HG02623 (cell line): ENCODE results near the gene IKZF4.
"Not testable (repeated sequence)": the region's sequence is repeated elsewhere in the genome, so short reads cannot be mapped to it uniquely, and the experiment has no call there.

Experiments used
- ATAC-seq: cut with Tn5 transposase; IDR thresholded peaks from one replicate; pipeline ENCODE4 v1.9.1; 2021; ENCODE audit warnings: moderate library complexity; ENCODE audit not compliant: unreplicated experiment

IKZF4 gene

DNA sequence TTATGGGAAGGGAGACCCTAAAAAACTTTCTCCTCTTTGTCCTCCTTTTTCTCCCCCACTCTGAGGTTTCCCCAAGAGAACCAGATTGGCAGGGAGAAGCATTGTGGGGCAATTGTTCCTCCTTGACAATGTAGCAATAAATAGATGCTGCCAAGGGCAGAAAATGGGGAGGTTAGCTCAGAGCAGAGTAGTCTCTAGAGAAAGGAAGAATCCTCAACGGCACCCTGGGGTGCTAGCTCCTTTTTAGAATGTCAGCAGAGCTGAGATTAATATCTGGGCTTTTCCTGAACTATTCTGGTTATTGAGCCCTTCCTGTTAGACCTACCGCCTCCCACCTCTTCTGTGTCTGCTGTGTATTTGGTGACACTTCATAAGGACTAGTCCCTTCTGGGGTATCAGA lies 16.3 kb downstream of the IKZF4 start:
- ATAC-seq, result no peak

DNA sequence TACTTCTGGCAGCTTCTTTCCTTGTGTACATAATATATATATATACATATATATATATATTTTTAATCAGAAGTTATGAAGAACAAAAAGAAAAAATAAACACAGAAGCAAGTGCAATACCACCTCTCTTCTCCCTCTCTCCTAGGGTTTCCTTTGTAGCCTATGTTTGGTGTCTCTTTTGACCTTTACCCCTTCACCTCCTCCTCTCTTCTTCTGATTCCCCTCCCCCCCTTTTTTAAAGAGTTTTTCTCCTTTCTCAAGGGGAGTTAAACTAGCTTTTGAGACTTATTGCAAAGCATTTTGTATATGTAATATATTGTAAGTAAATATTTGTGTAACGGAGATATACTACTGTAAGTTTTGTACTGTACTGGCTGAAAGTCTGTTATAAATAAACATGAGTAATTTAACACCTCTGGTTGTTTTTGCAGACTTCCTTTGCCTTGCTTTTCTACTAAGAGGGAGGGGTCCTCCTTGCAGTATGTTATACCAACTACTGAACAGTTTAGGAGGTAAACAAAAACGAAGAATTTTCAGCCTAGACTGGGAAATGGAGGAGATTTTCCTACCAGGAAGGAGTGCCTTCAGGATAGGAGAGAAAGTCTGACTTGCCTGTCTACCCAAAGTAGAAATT lies 17.3 kb downstream of the IKZF4 start:
- ATAC-seq, result no peak

GRCh38 chr12:56040151-56040550 lies 19.3 kb downstream of the IKZF4 start:
- no peak for ATAC-seq

- no peak for ATAC-seq
These were observed 20.2 kb downstream of the IKZF4 start for GRCh38 chr12:56040963-56041551.

DNA sequence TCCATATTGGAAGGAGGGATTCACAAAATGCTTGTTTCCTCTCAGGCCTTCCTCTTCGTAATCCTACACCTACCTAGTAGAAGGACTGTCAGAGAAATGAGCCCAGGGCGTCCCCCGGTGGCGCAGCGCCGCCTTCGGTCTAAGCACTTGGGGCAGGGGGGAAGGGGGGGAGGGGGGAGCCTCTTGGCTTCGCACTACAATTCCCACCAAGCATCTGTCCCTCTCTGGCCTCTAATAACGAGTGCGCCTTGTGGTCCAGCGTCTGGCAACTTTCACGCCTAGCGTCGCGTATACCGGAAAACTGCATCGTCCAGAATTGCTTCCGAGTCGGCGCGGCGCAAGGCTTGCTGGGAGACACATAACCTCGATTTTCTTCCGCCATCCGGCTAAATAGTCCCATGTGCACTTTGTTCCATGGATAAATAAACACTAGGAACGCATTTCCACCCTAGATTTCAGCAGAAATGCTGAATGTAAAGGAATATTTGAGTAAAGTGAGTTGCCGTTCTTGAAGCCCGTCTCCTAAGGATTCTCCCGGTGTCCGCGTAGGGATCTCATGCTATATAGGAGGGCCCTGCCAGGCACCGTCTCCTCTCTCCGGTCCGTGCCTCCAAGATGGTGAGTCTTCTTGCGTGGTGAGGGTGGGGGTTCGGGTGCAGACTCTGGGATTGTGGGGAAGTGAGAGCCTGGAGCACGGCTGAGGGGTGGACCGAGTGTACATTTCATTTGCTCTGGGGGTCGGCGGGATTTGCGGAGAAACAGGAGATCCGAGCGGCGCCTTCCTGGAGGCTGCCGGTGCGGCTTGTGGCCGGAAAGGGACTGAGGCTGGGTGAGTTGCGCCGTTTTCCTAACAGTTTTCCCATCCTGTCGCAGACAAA lies 20.9 kb downstream of the IKZF4 start, which contains the start of gene RPS26:
TSS of gene RPS26 (plus strand) at position 367 of the 878 bp plus-strand sequence. CDS start at position 616, 249 bp downstream.
- peak; percentile 97 for ATAC-seq

- ATAC-seq, result not testable (repeated sequence)
These were observed 21.6 kb downstream of the IKZF4 start for GRCh38 chr12:56042430-56042813.

DNA sequence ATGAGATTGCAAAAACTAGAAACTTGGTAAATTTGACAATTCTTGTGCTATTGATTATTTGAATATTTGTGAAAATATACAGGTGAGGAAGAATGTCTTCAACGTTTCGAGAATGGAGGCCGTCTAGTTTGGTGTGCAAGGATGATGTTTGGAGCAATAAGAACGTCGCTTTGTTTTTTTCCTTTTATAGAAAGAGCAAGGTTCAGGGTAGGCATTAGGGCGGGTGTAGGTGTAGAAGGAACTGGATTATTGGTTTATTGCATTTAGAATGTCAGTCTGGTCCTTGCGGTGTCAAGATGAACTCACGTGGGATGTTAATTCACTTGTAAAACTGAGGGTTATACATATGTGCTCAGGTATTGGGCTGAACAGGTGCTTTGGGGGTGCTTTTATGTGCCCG lies 22.0 kb downstream of the IKZF4 start:
- ATAC-seq, result no peak

DNA sequence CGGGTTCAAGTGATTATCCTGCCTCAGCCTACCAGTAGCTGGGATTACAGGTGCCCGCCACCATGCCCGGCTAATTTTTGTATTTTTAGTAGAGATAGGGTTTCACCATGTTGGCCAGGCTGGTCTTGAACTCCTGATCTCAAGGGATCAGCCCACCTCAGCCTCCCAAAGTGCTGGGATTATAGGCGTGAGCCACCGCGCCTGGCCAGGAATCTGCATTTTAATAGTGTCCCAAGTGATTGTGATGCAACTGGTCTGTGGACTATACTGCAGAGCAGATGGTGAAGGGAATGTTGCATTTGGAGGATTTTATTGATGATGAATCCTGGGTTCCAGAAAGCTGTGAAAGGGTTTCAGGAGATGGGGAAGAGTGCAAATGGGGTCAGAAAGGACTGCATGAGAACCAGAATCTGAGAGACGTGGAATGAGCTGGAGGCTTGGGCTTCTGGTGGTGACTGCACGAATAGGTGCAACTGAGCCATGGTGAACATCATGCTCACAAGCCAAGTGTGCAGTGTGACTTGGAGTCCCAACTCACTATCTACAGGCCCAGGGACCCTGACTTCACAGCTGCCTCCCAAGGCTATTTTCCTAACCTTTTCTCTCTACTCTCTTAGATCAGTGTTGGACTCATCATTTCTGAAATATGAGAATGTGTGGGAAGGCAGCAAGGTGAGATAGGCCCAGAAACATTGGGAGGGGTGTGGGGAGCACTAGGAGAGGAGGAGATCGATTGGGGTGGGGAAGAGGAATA lies 25.4 kb downstream of the IKZF4 start:
- no peak for ATAC-seq

- no peak for ATAC-seq
These were observed 32.6 kb downstream of the IKZF4 start for GRCh38 chr12:56053407-56053893.

DNA sequence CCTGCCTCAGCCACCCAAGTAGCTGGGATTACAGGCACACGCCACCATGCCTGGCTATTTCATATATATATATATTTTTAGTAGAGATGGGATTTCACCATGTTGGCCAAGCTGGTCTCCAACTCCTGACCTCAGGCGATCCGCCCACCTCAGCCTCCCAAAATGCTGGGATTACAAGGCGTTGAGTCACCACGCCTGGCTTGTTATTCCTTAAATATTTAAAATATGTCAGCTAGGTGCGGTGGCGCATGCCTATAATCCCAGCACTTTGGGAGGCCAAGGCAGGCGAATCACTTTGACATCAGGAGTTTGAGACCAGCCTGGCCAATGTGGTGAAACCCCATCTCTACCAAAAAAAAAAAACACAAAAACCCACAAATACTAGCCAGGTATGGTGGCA lies 39.1 kb downstream of the IKZF4 start:
- ATAC-seq, result not testable (repeated sequence)

DNA sequence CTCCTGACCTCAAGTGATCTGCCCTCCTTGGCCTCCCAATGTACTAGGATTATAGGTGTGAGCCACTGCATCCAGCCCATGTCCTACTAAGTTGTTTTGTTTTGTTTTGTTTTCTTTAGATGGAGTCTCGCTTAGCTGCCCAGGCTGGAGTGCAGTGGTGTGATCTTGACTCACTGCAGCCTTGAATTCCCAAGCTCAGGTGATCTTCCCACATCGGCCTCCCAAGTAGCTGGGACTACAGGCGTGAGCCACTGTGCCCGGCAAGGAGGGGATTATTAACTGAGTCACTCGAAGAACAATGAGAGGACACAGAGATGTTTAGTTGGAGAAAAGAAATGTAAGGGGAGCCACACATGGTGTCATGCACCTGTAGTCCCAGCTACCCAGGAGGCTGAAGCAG lies 41.1 kb downstream of the IKZF4 start:
- no peak for ATAC-seq

DNA sequence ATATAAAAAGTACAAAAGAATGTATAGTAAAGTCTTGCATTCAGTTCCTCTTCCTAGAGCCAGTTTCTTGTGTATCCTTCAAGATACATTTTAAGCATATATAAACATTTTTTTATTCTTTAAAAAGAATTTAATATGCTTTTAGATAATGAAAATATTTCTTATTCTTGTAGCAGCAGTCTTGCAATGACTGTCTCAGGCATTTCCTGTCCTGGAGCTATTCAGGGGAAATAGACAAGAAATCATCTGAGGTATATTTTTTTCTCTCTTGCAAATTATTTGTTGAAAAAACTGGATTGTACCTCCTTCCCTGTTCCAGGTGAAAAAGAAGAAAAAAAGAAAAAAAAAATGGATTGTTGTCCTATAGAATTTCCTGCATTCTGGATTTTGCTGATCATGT lies 42.2 kb downstream of the IKZF4 start:
- ATAC-seq, result no peak

- ATAC-seq, result no peak
These were observed 50.8 kb downstream of the IKZF4 start for GRCh38 chr12:56071648-56072047.

- no peak for ATAC-seq
These were observed 53.6 kb downstream of the IKZF4 start for GRCh38 chr12:56074396-56074795.

- ATAC-seq, result not testable (repeated sequence)
These were observed 57.1 kb downstream of the IKZF4 start for GRCh38 chr12:56077966-56078365.

- no peak for ATAC-seq
These were observed 57.6 kb downstream of the IKZF4 start for GRCh38 chr12:56078427-56078826.

GRCh38 chr12:56078931-56079722 lies 58.3 kb downstream of the IKZF4 start:
- ATAC-seq, result no peak

DNA sequence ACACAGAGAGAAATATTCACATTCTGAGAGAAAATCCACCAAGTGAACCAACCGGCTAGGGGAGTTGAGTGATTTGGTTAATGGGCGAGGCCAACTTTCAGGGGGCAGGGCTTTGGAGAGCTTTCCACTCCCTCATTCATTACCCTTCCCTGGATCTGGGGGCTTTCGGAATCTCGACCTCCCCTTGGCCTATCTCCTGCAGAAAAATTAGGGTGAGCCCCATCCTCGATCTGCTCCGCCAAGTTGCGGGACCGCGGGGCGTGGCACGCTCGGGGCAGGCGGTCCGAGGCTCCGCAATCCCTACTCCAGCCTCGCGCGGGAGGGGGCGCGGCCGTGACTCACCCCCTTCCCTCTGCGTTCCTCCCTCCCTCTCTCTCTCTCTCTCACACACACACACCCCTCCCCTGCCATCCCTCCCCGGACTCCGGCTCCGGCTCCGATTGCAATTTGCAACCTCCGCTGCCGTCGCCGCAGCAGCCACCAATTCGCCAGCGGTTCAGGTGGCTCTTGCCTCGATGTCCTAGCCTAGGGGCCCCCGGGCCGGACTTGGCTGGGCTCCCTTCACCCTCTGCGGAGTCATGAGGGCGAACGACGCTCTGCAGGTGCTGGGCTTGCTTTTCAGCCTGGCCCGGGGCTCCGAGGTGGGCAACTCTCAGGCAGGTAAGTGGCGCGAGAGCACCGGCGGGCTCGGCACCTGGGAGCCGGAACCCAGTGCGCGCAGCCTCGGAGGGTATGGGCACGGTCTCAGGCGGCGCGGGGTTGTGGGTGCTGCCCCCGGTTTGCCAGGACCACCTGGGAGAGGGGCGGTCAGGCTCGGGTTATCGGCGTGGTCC lies 59.1 kb downstream of the IKZF4 start, which contains the start of gene ERBB3:
TSS of gene ERBB3 (plus strand) at position 443 of the 833 bp plus-strand sequence. CDS start at position 579, 136 bp downstream.
- no peak for ATAC-seq

- ATAC-seq, result no peak
These were observed 59.8 kb downstream of the IKZF4 start for GRCh38 chr12:56080556-56081138.
